GM12875 (cell line): ENCODE results near the gene TROAP.
A peak's percentile ranks its signal among the peaks of the same experiment; 100 is the strongest.

Source experiments
- H3K4me3 ChIP-seq: one replicate; pipeline ENCODE4 v1.5.1; 2011; ENCODE audit warnings: low read depth, low read length, control low read depth
- TF ChIP-seq, protein P1 (sequence below): IDR thresholded peaks from 2 replicates; pipeline ENCODE4 v1.5.1; 2011; ENCODE audit warnings: low read depth, mild to moderate bottlenecking, control low read depth, inconsistent platforms, low read length, moderate library complexity, borderline replicate concordance; ENCODE audit not compliant: insufficient read depth

Gene TROAP

DNA sequence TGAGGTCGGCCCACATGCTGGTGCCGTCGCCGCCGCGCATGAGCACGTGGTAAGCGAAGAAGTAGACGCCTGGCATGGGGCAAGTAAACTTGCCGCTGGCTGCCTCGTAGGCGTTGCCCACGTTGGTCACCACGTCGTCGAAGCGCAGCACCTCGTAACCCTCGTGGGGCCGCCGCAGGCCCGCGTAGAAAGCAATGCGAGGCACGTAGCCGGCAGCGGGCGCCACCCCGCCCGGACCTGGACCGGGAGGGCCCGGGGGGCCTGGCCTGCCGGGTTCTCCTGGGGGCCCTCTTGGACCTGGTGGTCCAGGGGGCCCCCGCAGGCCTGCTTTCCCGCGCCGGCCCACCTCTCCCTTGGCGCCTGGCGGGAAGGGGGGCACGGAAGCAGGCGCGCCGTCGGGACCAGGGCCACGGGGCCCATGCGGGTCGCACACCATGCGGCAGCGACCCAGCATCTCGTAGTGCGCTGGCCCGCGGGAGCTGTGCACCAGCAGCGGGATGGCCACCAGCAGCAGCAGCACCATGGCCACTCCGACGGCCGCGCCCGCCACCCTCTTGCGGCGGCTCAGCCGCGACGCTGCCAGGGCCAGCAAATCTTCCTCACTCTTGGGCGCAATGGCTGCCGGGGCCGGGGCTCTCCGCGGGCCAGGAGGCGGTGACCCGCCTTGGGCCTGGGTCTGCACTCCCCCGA is 13.0 kb downstream of the TROAP start:
- TF ChIP-seq, protein P1, sequence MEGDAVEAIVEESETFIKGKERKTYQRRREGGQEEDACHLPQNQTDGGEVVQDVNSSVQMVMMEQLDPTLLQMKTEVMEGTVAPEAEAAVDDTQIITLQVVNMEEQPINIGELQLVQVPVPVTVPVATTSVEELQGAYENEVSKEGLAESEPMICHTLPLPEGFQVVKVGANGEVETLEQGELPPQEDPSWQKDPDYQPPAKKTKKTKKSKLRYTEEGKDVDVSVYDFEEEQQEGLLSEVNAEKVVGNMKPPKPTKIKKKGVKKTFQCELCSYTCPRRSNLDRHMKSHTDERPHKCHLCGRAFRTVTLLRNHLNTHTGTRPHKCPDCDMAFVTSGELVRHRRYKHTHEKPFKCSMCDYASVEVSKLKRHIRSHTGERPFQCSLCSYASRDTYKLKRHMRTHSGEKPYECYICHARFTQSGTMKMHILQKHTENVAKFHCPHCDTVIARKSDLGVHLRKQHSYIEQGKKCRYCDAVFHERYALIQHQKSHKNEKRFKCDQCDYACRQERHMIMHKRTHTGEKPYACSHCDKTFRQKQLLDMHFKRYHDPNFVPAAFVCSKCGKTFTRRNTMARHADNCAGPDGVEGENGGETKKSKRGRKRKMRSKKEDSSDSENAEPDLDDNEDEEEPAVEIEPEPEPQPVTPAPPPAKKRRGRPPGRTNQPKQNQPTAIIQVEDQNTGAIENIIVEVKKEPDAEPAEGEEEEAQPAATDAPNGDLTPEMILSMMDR = no peak
- H3K4me3 ChIP-seq = no peak overlapping the region

DNA sequence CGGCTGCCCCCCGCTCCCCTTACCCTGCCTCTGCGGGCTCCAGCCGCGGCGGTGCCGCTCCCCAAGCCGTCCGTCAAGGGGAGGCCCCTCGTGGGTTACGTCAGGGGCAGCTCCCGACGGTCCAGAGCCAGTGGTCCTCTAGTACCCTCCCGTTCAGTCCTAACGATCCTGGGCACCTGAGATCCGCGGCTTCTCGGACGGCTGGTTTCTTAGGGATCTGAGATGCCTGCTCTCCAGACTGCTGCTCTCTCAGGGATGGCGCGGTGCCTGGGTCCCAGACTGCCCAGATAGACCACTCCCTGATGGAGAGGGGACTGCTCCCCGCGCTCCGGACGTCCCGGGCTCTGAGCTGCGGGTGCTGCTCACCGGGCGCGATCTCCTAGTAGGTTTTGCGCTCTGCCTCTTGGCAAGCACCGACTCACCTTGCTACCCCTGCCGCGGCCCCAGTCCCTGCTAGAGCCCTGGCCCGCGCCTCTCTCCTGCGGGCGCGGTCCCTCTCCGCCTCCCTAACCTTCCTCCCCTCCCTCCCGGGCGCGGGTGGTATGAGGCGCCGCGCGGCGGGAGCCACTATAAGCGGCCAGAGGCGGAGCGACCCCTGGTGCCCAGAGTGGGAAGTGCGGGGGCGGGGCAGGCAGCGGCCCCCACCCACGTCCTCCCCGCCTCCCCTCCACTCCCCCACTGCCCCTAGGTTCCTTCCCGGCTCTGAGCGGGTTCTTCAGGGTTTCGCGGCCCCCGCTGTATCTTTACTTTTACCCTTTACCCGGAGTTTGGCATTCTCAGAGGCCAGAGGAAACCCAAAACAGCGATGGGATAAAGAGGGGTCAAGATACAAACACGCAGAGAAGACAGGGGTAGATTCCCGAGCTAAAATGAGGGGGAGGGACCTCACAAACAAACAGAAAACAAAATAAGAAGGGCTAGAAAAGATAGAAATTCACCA is 13.9 kb downstream of the TROAP start, which contains the start of gene C1QL4:
Gene C1QL4, minus strand, starts transcription at position 544 of the 940 bp plus-strand sequence. CDS start 711 bp downstream, outside the sequence.
- no peak within 1 kb of the TSS for H3K4me3 ChIP-seq
- TF ChIP-seq, protein P1 = peak; percentile 96

GRCh38 chr12:49338830-49339463 is 15.9 kb downstream of the TROAP start:
- H3K4me3 ChIP-seq = no peak overlapping the region
- TF ChIP-seq, protein P1 = no peak

- TF ChIP-seq, protein P1 = no peak
- no peak overlapping the region for H3K4me3 ChIP-seq
Measured at GRCh38 chr12:49339464-49339861, 16.4 kb downstream of the TROAP start.

GRCh38 chr12:49340095-49340870 is 17.2 kb downstream of the TROAP start:
- TF ChIP-seq, protein P1 = no peak
- no peak overlapping the region for H3K4me3 ChIP-seq

DNA sequence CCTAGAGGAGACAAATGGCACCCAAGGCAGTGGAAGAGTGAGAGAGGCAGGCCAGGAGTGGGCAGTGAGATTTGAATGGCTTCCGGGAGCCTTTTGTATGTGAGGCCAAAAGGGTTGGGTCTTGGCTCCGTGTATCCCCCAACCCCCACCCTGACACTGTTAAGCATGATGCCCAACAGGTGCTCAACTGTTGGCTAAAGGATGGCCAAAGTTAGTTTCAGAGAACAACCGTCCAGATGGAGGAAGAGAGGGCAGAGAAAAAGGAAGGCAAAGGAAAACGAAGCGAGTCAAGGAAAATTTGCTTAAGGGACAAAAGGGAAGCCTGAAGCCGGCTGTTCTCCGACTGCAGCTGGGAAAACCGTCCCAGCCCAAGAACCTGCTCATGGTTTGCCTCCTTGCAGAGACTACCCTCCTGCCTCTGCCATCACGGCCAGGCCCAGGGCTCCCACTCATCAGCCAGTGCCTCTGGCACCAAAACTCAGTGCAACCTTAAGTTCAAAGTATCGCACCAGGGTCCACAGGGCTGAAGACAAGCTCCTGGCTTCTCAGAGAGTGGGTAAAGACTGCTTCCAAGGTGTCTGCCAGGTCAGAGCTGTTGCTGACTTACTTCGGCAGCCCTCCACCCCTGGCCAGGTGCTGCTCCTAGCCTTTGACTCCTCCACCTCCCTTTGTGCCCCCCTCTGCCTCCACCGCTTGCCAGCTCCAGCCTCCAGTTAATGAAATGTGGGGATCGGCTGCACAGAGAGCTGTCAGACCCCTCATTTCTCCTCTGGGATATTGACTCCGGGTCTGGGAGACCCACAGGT is 18.1 kb downstream of the TROAP start:
- TF ChIP-seq, protein P1 = no peak
- no peak overlapping the region for H3K4me3 ChIP-seq
